Activated CD4-positive, alpha-beta memory T cell treated with anti-CD3 and anti-CD28 coated beads, Interleukin-2, amount 10 ng/mL, durations not matched to agents 7 days and 5 days (primary cell): ENCODE measurements around the gene FDXR. TPM values are rescaled to one million over a fixed set of nuclear protein-coding genes. Genes with fewer than 3 reads are reported as not detected.

ENCODE experiments used
- CTCF ChIA-PET: fragments of 350-600 bp; sonication (Branson Sonifier 250); formaldehyde crosslinking; loops from one replicate; lab custom pipeline; 2021; ENCODE audit warnings: antibody characterized with exemption, inconsistent platforms; lab: Charles Lee
- POLR2A ChIA-PET: fragments of 350-600 bp; sonication (Branson Sonifier 250); formaldehyde crosslinking; loops from one replicate; lab custom pipeline; 2021; ENCODE audit warnings: antibody characterized with exemption; lab: Charles Lee
- DNase-seq: peaks from one replicate; pipeline ENCODE4 v3.0.0-alpha.2; 2020
- H3K27ac Mint-ChIP-seq: one replicate; pipeline ENCODE4 v1.8.0; 2021; ENCODE audit warnings: mild to moderate bottlenecking, mixed read lengths
- H3K27me3 Mint-ChIP-seq: one replicate; pipeline ENCODE4 v1.8.0; 2021; ENCODE audit warnings: mixed read lengths
- H3K36me3 Mint-ChIP-seq: one replicate; pipeline ENCODE4 v1.8.0; 2021; ENCODE audit warnings: low read depth, mixed read lengths
- H3K4me1 Mint-ChIP-seq: one replicate; pipeline ENCODE4 v1.8.0; 2021; ENCODE audit warnings: mixed read lengths
- H3K4me3 Mint-ChIP-seq: one replicate; pipeline ENCODE4 v1.8.0; 2021; ENCODE audit warnings: mild to moderate bottlenecking, mixed read lengths
- H3K9me3 Mint-ChIP-seq: one replicate; pipeline ENCODE4 v1.8.0; 2021; ENCODE audit warnings: mixed read lengths
- total RNA-seq, 2 experiments: library from RNA; stranded (reverse); gene quantifications; one replicate each; pipeline ENCODE4 v1.2.3, GENCODE V29; 2021

FDXR gene
- total RNA-seq, 2 experiments from 2014 or later, result 22.9 to 24.0 TPM

DNA sequence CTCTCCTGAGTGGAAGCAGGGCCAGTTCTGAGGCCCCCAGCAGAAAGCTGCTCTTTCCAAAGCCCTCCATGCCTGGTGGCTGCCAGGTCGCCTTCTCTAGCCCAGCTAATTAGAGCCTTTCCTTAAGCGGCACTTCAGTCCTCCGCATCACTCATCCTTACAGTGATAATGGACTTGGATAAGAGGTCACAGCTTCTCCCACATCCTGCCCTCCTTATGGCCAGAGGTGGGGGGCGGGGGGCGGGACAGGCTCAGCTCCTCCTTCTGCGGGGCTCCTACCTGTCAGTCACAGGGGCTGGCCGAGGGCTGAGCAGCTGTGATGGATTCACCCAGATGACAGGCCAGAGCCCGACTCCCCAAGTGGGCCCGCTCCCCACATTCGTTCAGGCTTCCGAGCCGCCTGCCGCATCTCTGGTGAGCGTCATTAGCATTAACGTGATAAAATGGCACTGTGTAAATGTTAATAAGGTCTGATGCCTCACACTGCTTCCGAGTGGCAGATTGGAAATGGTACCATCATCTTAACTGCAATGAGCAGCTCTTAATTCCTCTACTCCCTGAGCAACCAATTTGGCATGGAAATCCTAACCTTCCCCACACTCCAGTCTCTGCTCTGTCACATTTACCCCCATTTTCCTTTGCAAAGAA lies 54.4 kb downstream of the FDXR start:
- ChIA-PET CTCF (no interaction called here), POLR2A (no interaction called here)
- H3K4me3 Mint-ChIP-seq, result no peak overlapping the region
- H3K9me3 Mint-ChIP-seq, result no peaks in the 10 kb centered on the region
- H3K4me1 Mint-ChIP-seq, result peaks cover 13% of the 10 kb centered on the region
- peaks cover 19% of the 10 kb centered on the region for H3K36me3 Mint-ChIP-seq
- no peak overlapping the region for H3K27ac Mint-ChIP-seq
- no peaks in the 10 kb centered on the region for H3K27me3 Mint-ChIP-seq
- DNase-seq, result no peak

DNA sequence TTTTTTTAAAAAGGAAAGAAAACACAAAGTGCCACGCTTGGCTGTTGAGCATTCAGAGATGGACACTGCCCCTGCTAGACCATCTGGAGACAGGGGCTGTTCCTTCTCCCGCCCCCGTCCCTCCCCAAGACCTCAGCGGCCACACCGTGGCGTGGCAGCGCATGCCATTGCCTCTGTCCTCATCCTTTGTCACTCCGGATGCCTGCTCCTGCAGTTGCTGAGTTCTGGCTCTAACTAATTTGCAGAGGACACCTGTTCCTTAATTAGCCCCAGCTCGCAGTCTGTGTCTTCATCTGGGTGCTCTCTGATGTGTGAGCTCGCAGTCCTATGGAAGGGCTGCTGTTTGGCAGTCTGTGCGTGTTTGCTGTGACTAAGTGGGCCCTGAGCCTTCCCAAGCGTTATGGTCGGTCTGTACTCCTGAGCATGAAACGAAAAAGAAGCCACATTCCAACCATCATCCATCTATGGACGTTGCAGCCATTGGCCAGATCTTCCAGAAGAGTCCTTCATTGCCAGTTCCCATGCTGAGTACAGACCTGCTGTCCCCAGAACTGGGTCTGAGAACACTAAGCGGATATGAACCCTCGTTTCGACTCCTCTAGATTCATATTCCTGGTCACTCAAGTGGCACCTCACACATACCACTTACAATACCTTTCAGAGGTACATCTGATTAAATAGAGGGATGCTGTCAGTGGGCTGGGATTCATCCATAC lies 55.7 kb downstream of the FDXR start:
- CTCF ChIA-PET, result no interaction called here
- Mint-ChIP-seq H3K4me3 (no peak overlapping the region), H3K27me3 (no peaks in the 10 kb centered on the region), H3K4me1 (peaks cover 13% of the 10 kb centered on the region), H3K27ac (no peak overlapping the region), H3K9me3 (no peaks in the 10 kb centered on the region), H3K36me3 (peaks cover 23% of the 10 kb centered on the region)
- POLR2A ChIA-PET, result no interaction called here
- no peak for DNase-seq

DNA sequence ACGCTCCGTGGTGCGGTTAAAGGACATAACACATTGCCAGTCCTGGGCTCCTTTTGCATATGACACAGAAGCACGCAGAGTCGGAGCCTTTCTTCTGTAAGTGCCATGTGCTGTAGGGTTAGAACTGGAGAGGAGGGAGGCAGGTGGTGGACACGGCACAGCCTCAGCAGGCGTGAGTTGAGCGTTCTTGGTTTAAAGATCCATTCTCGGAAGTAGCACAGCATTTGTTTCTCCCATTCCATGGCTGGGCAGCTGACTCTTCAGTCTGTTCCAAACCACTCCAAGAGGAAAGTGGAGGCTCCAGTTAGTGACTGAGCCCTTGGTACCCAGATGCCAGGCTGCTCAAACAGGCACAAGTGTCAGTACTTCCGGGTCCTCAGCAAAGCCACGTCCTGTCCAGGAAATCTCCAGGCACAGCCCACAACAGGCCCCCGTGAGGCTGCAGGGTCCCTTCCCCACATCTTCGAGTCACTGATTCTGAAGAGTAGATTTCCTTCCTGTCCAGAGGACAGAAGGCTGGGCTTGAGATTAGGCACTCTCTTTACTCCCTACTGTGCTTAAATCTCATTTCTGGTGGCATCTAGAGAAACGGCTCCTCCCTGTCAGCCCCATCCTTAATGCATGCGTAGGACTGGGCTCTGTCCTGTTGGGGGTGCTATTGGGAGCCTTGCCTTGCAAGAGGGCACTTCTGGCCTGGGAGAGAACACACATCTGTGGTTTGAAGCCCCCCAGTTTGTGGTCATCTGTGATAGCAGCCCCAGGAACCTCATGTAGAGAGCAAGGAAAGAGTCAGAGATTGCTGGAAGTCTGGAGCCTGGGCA lies 57.0 kb downstream of the FDXR start:
- Mint-ChIP-seq H3K27ac (no peak overlapping the region), H3K4me1 (peaks cover 13% of the 10 kb centered on the region), H3K36me3 (peaks cover 18% of the 10 kb centered on the region), H3K4me3 (no peak overlapping the region), H3K9me3 (no peaks in the 10 kb centered on the region), H3K27me3 (no peaks in the 10 kb centered on the region)
- POLR2A ChIA-PET, result no interaction called here
- CTCF ChIA-PET, result no interaction called here
- no peak for DNase-seq

DNA sequence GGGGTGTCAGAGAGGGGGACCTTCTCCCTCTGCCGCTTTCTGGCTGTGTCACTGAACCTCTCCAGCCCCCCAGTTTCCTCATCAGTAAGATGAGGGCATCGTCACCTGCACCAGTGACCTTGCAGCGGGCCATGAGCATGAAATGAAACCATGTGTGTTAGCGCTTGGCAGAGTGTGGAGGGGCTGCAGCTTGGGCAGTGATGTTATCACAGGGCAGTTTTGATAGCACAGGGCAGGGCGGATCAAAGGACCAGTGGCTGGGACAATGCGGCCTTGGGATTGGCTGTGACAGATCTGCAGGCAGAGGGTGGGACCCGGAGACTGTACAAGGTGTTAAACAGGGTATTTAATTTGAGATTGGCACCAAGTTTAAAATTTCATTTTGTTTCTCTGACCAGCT lies 57.7 kb downstream of the FDXR start:
- ChIA-PET CTCF (no interaction called here), POLR2A (no interaction called here)
- Mint-ChIP-seq H3K27me3 (no peaks in the 10 kb centered on the region), H3K9me3 (no peaks in the 10 kb centered on the region), H3K4me1 (peaks cover 13% of the 10 kb centered on the region), H3K27ac (no peak overlapping the region), H3K36me3 (peaks cover 16% of the 10 kb centered on the region), H3K4me3 (no peak overlapping the region)
- no peak for DNase-seq

DNA sequence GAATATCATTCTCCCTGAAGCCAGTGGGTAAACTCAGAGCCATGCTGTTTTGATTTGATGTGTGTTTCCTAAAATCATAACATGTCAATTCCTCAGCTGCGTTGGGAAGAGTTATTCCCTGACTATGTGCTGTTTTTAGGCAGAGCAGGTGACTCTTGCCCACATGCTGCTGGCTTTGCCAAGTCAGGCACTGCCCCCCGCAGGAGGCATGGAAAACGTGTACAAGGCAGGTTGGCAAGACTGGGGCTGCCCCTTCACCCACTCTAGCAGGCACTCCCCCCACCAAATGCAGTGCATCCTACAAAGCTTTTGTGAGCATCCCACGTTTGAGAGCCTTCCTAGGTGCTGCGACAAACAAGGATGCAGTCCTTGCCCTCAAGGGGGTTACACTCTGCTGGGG lies 58.3 kb downstream of the FDXR start:
- Mint-ChIP-seq H3K4me1 (peaks cover 13% of the 10 kb centered on the region), H3K4me3 (no peak overlapping the region), H3K27ac (no peak overlapping the region), H3K36me3 (peaks cover 16% of the 10 kb centered on the region), H3K9me3 (no peaks in the 10 kb centered on the region), H3K27me3 (no peaks in the 10 kb centered on the region)
- POLR2A ChIA-PET, result no interaction called here
- DNase-seq, result no peak
- CTCF ChIA-PET, result no interaction called here

Other genes with a start within 250 kb of the FDXR start
- gene CD300E, start 249.3 kb downstream of the FDXR start, total RNA-seq, result not detected
- not detected for gene CD300LF, start 160.1 kb downstream of the FDXR start, total RNA-seq
- gene RAB37, start 135.7 kb downstream of the FDXR start, total RNA-seq, result 10 to 100 TPM; 56.1 to 58.5 TPM
- 100 to 1,000 TPM; 320 to 328 TPM for gene NHERF1, start 124.4 kb downstream of the FDXR start, total RNA-seq
- gene NAT9, start 96.6 kb downstream of the FDXR start, total RNA-seq, result 10 to 100 TPM; 32.1 to 32.3 TPM
- under 1 TPM in 1 of 2 experiments, not detected in 1; 0.45 TPM for gene GRIN2C, start 13.1 kb downstream of the FDXR start, total RNA-seq
- not detected for gene FADS6, start 20.6 kb upstream of the FDXR start, total RNA-seq
- gene USH1G, start 50.3 kb upstream of the FDXR start, total RNA-seq, result not detected
- not detected for gene OTOP2, start 51.3 kb upstream of the FDXR start, total RNA-seq
- gene OTOP3, start 62.9 kb upstream of the FDXR start, total RNA-seq, result not detected
- gene HID1, start 99.8 kb upstream of the FDXR start, total RNA-seq, result 1 to 10 TPM in 1 of 2 experiments, under 1 TPM in 1; 0.38 to 1.4 TPM
- gene CDR2L, start 114.6 kb upstream of the FDXR start, total RNA-seq, result under 1 TPM; 0.50 to 0.63 TPM
- 10 to 100 TPM; 45.4 to 49.6 TPM for gene MRPL58, start 139.7 kb upstream of the FDXR start, total RNA-seq
- gene ATP5PD, start 174.0 kb upstream of the FDXR start, total RNA-seq, result 100 to 1,000 TPM; 242 TPM
- gene KCTD2, start 174.2 kb upstream of the FDXR start, total RNA-seq, result 10 to 100 TPM; 24.2 to 24.9 TPM
- 10 to 100 TPM; 10.4 TPM for gene SLC16A5, start 215.0 kb upstream of the FDXR start, total RNA-seq
- 10 to 100 TPM; 17.1 to 17.9 TPM for gene ARMC7, start 237.0 kb upstream of the FDXR start, total RNA-seq